Loucy (cell line): ENCODE data around the gene DBNDD1.

ENCODE experiments used
- EZH2phosphoT487 ChIP-seq: fragments of 200-600 bp; IDR thresholded peaks from 2 replicates; pipeline ENCODE4 v1.6.1; 2018; ENCODE audit warnings: antibody characterized with exemption, mild to moderate bottlenecking, moderate library complexity, borderline replicate concordance
- TF ChIP-seq, protein P1 (sequence below): fragments of 200-600 bp; sonication (generic); conservative IDR thresholded peaks from 2 replicates; pipeline ENCODE4 v1.5.1; 2014; ENCODE audit warnings: mild to moderate bottlenecking, antibody characterized with exemption, low read length

DNA sequence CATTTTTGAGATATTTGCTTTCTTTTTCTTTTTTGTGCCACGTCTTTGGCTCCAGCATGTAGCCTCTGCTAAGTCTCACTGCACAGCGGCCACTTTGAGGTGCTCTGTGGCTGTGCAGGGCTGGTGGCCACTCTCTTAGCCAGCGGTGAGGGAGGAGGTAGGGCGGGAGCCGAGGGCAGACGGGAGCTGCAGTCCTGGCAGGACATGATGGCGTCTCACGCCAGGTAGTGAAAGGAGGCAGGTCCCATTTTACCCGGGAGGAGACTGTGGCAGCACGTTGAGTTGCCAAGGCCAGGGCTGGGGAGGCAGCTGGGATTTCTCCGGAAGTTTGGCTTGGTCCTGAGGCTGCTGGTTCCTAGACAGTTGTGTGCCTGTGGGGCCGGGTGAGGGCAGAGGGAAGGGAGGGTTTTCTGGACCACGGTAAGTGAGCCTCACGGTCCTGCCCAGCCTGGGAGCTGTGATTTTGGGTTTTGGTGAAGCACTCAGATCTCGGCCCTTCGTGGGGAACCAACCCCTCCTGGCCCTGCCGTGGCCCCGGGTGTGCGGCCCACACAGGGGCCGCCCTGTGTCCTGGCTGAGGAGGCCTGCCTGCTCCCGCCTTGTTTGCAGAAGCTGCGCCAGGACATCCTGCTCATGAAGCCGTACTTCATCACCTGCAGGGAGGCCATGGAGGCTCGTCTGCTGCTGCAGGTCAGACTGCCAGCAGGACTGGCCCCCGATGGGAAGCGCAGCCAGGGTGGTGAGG, 56.3 kb downstream of the DBNDD1 start:
- TF ChIP-seq, protein P1, sequence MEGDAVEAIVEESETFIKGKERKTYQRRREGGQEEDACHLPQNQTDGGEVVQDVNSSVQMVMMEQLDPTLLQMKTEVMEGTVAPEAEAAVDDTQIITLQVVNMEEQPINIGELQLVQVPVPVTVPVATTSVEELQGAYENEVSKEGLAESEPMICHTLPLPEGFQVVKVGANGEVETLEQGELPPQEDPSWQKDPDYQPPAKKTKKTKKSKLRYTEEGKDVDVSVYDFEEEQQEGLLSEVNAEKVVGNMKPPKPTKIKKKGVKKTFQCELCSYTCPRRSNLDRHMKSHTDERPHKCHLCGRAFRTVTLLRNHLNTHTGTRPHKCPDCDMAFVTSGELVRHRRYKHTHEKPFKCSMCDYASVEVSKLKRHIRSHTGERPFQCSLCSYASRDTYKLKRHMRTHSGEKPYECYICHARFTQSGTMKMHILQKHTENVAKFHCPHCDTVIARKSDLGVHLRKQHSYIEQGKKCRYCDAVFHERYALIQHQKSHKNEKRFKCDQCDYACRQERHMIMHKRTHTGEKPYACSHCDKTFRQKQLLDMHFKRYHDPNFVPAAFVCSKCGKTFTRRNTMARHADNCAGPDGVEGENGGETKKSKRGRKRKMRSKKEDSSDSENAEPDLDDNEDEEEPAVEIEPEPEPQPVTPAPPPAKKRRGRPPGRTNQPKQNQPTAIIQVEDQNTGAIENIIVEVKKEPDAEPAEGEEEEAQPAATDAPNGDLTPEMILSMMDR = no peak
- TF ChIP-seq EZH2phosphoT487 = no peak
